Endothelial cell (in vitro differentiated cells): ENCODE measurements around the gene FGGY. TPM values are rescaled to one million over a fixed set of nuclear protein-coding genes. Genes with fewer than 3 reads are reported as not detected.

Experiments
- DNase-seq: peaks from one replicate; pipeline ENCODE4 v3.0.0; 2021; ENCODE audit warnings: low spot score
- H3K27ac Mint-ChIP-seq: one replicate; pipeline ENCODE4 v1.8.0; 2021; ENCODE audit warnings: mixed read lengths, inconsistent platforms; ENCODE audit not compliant: unreplicated experiment
- H3K27me3 Mint-ChIP-seq: one replicate; pipeline ENCODE4 v1.8.0; 2021; ENCODE audit warnings: mild to moderate bottlenecking, moderate library complexity, mixed read lengths, inconsistent platforms; ENCODE audit not compliant: unreplicated experiment
- H3K36me3 Mint-ChIP-seq: one replicate; pipeline ENCODE4 v1.8.0; 2021; ENCODE audit warnings: mild to moderate bottlenecking, low read depth, mixed read lengths, inconsistent platforms; ENCODE audit not compliant: unreplicated experiment
- H3K4me1 Mint-ChIP-seq: one replicate; pipeline ENCODE4 v1.8.0; 2021; ENCODE audit warnings: mild to moderate bottlenecking, mixed read lengths, inconsistent platforms; ENCODE audit not compliant: unreplicated experiment
- H3K4me3 Mint-ChIP-seq: one replicate; pipeline ENCODE4 v1.8.0; 2021; ENCODE audit warnings: mild to moderate bottlenecking, mixed read lengths, inconsistent platforms; ENCODE audit not compliant: unreplicated experiment
- H3K9me3 Mint-ChIP-seq: one replicate; pipeline ENCODE4 v1.8.0; 2021; ENCODE audit warnings: mixed read lengths, inconsistent platforms; ENCODE audit not compliant: unreplicated experiment
- CTCF ChIP-seq: fragments of 200-600 bp; sonication (generic); IDR thresholded peaks from one replicate; pipeline ENCODE4 v1.5.0; 2021; ENCODE audit warnings: antibody characterized with exemption; ENCODE audit not compliant: unreplicated experiment
- total RNA-seq: library from RNA; stranded (reverse); fragmentation: NEBNext Ultra II Directional; extraction: Animal tissue kit (Norgen Biotek cat#: 25700); gene quantifications from one replicate; pipeline ENCODE4 v1.2.1, GENCODE V29; 2021; ENCODE audit not compliant: unreplicated experiment

The FGGY gene
- total RNA-seq, 1 donor from 2014 or later = 41.2 TPM

GRCh38 chr1:59328353-59328752 is 31.5 kb downstream of the FGGY start:
- Mint-ChIP-seq H3K4me3 (no peak overlapping the region), H3K27ac (no peak overlapping the region), H3K9me3 (no peaks in the 10 kb centered on the region), H3K27me3 (no peaks in the 10 kb centered on the region), H3K4me1 (peaks cover 22% of the 10 kb centered on the region), H3K36me3 (peaks cover 57% of the 10 kb centered on the region)
- TF ChIP-seq CTCF = no peak
- DNase-seq = no peak

GRCh38 chr1:59329412-59330053 is 32.6 kb downstream of the FGGY start:
- Mint-ChIP-seq H3K36me3 (peaks cover 49% of the 10 kb centered on the region), H3K4me1 (peaks cover 17% of the 10 kb centered on the region), H3K4me3 (no peak overlapping the region), H3K9me3 (no peaks in the 10 kb centered on the region), H3K27ac (no peak overlapping the region), H3K27me3 (no peaks in the 10 kb centered on the region)
- DNase-seq = no peak
- TF ChIP-seq CTCF = no peak

GRCh38 chr1:59331686-59332620 is 35.1 kb downstream of the FGGY start:
- H3K36me3 Mint-ChIP-seq = peaks cover 26% of the 10 kb centered on the region
- H3K27ac Mint-ChIP-seq = no peak overlapping the region
- DNase-seq = no peak
- H3K27me3 Mint-ChIP-seq = no peaks in the 10 kb centered on the region
- TF ChIP-seq CTCF = no peak
- no peaks in the 10 kb centered on the region for H3K9me3 Mint-ChIP-seq
- no peak overlapping the region for H3K4me3 Mint-ChIP-seq
- peaks cover 17% of the 10 kb centered on the region for H3K4me1 Mint-ChIP-seq

- no peak for TF ChIP-seq CTCF
- Mint-ChIP-seq H3K27ac (peak overlapping the region; percentile 46), H3K4me3 (no peak overlapping the region), H3K4me1 (peaks cover 17% of the 10 kb centered on the region), H3K36me3 (peaks cover 17% of the 10 kb centered on the region), H3K9me3 (no peaks in the 10 kb centered on the region), H3K27me3 (no peaks in the 10 kb centered on the region)
- DNase-seq = no peak
Measured at GRCh38 chr1:59332983-59333382, 36.1 kb downstream of the FGGY start.
